Nasal cavity respiratory epithelium epithelial cell of viscerocranial mucosa (primary cell): Measurements from ENCODE around the gene LIN28A. TPM values are rescaled to one million over a fixed set of nuclear protein-coding genes. Genes with fewer than 3 reads are reported as not detected.

Experiments used
- total RNA-seq: library from RNA; depleted of rRNA; stranded (reverse); fragments of >200 nt; gene quantifications from 2 replicates; pipeline ENCODE4 v1.2.3, GENCODE V29; 2014

Gene LIN28A
- total RNA-seq, result not detected in 2 replicates

GRCh38 chr1:26410706-26411623 lies at the start of gene LIN28A:
Gene LIN28A, plus strand, starts transcription at chr1:26410817. Its CDS starts 75 bp downstream, at chr1:26410892.

GRCh38 chr1:26372611-26373010 lies 38.0 kb upstream of the LIN28A start, which contains the start of gene ZNF683:
Gene ZNF683, minus strand, starts transcription at chr1:26372750. Its CDS starts 4,179 bp downstream, at chr1:26368571.

GRCh38 chr1:26431979-26432695 lies 21.5 kb downstream of the LIN28A start, which contains the start of gene DHDDS:
Gene DHDDS, plus strand, starts transcription at chr1:26432321. Its CDS starts 625 bp downstream, at chr1:26432946.

GRCh38 chr1:26472320-26472900 lies 61.8 kb downstream of the LIN28A start, which contains the start of gene HMGN2:
Gene HMGN2, plus strand, starts transcription at chr1:26472440. Its CDS starts 173 bp downstream, at chr1:26472613.

Other genes with a start within 250 kb of the LIN28A start
- gene C1orf232, start 241.9 kb upstream of the LIN28A start, total RNA-seq, result not detected in 2 replicates
- 31.9 and 105 TPM in 2 replicates for gene ZNF593, start 240.9 kb upstream of the LIN28A start, total RNA-seq
- not detected in 2 replicates for gene ZNF593OS, start 239.0 kb upstream of the LIN28A start, total RNA-seq
- 12.3 and 19.6 TPM in 2 replicates for gene CNKSR1, start 233.3 kb upstream of the LIN28A start, total RNA-seq
- gene CATSPER4, start 220.2 kb upstream of the LIN28A start, total RNA-seq, result not detected in 2 replicates
- gene CEP85, start 176.6 kb upstream of the LIN28A start, total RNA-seq, result 14.0 and 16.4 TPM in 2 replicates
- 26.0 and 26.5 TPM in 2 replicates for gene SH3BGRL3, start 130.7 kb upstream of the LIN28A start, total RNA-seq
- 2.1 and 3.7 TPM in 2 replicates for gene UBXN11, start 104.2 kb upstream of the LIN28A start, total RNA-seq
- gene CD52, start 92.9 kb upstream of the LIN28A start, total RNA-seq, result not detected in 2 replicates
- gene CRYBG2, start 56.7 kb upstream of the LIN28A start, total RNA-seq, result 52.6 and 55.7 TPM in 2 replicates
- gene ZNF683, start 38.1 kb upstream of the LIN28A start, total RNA-seq, result not detected in 2 replicates
- 48.5 and 55.3 TPM in 2 replicates for gene DHDDS, start 21.5 kb downstream of the LIN28A start, total RNA-seq
- gene HMGN2, start 61.6 kb downstream of the LIN28A start, total RNA-seq, result 116 and 120 TPM in 2 replicates
- gene RPS6KA1, start 118.9 kb downstream of the LIN28A start, total RNA-seq, result 52.6 and 73.6 TPM in 2 replicates